ENCODE results near the gene LRPAP1.

DNA sequence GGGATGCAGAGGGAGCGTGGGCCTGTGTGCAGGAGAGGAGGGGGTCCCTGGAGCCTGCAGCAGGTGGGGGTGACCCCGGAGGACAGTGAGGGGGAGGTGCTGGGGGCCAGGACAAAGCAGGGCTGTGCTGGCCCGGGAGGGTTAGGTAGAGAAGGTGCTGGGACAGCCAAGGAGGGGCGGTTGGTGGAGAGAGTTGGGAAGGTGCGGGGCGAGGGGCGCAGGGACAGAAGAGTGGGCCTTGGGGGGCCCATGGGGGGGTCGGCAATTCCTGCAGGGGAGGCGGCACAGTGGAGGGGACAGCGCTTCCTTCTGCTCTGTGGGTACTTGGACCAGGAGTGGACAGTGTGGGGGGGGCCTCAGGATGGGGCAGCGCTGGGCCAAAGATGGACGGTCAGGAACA is 32.5 kb downstream of the LRPAP1 start:
- TF ChIP-seq, protein P1, sequence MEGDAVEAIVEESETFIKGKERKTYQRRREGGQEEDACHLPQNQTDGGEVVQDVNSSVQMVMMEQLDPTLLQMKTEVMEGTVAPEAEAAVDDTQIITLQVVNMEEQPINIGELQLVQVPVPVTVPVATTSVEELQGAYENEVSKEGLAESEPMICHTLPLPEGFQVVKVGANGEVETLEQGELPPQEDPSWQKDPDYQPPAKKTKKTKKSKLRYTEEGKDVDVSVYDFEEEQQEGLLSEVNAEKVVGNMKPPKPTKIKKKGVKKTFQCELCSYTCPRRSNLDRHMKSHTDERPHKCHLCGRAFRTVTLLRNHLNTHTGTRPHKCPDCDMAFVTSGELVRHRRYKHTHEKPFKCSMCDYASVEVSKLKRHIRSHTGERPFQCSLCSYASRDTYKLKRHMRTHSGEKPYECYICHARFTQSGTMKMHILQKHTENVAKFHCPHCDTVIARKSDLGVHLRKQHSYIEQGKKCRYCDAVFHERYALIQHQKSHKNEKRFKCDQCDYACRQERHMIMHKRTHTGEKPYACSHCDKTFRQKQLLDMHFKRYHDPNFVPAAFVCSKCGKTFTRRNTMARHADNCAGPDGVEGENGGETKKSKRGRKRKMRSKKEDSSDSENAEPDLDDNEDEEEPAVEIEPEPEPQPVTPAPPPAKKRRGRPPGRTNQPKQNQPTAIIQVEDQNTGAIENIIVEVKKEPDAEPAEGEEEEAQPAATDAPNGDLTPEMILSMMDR (conservative IDR thresholded peaks at IDR 0.05) = no peak
- TF ChIP-seq EZH2 (IDR thresholded peaks at IDR 0.05; ENCODE audit: low read depth) = no peak

Data from PC-9 (cell line).